Esophagus squamous epithelium (tissue), 4 donors: ENCODE results near the gene EPN2.

ENCODE experiments used
- CTCF ChIP-seq, 6 experiments: fragments of 450-650 bp in 4 of 6; fragments of 200-600 bp in 2 of 6; sonication (generic) in 2 of 6; IDR thresholded peaks; one replicate each; pipeline ENCODE4 v1.5.1; 2016 to 2019; ENCODE audit warnings: antibody characterized with exemption in 6 of 6, mild to moderate bottlenecking in 4 of 6, moderate library complexity in 4 of 6
- POLR2A ChIP-seq, 4 donors: fragments of 450-650 bp; IDR thresholded peaks; one replicate each; pipeline ENCODE4 v1.6.1; 2017; ENCODE audit warnings: antibody characterized with exemption in 4 of 4, mild to moderate bottlenecking in 4 of 4, moderate library complexity in 3 of 4

- no peak for TF ChIP-seq CTCF (IDR thresholded peaks at IDR 0.05)
- no peak for TF ChIP-seq POLR2A (IDR thresholded peaks at IDR 0.05)
Measured at GRCh38 chr17:19372011-19372370, 134.8 kb downstream of the EPN2 start.
